NCI-H2227 (cell line): ENCODE results near the gene EZH2.

Experiments used
- DNase-seq: peaks from one replicate; lab custom pipeline; 2025; ENCODE audit not compliant: unreplicated experiment; lab: John Stamatoyannopoulos, UW

Gene EZH2

DNA sequence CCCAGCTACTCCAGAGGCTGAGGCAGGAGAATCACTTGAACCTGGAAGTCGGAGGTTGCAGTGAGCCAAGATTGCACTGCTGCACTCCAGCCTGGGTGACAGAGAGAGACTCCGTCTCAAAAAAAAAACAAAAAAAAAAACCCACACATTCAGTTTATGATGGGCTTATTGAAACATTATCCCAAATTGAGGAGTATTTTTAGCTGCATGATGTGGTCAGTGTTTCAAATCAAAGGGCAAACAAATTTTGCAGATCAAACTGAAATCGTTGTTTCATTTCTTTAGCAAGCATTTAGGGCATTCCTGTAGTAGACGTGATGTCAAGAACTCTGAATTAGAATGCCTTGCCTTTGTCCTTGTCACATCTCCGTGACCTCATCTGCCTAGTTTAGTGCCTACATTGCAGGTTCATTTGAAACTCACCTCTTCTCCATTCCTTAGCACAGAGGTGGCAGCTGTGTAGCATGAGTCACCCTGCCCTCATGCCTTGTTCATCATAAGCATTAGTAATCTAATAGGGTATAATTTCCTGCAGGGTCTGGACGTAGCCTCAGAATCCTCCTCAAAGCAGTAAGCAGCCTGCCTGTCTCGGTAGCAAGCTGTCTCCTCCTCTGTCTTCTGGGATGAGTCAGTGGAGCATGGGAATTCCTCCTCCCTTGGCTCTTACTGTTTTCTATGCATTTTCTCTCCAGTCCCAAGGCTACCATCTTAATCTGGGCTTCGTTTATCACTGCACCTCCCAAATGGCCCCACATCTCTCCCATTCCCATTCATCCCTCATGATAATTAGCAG, 111.6 kb downstream of the EZH2 start:
- DNase-seq: peak; percentile 77

DNA sequence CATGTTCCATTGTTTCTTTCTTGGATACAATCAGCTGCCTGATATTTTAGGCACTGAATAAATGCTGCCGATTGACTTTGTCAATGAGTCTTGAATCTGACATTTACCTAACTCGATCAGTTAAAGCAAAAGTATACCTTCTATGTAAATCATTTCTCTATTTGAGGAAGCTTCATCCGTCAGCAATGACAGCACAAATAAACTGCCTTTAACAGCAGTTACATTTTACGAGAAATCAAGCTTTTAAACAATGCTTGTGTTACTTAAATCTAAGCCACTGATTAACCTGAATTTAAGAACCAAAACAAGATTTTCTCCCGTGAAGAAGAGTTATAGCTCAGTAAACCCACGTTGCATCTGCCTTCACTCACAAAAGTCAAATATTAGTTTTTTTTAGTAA, 114.1 kb downstream of the EZH2 start:
- DNase-seq: no peak

DNA sequence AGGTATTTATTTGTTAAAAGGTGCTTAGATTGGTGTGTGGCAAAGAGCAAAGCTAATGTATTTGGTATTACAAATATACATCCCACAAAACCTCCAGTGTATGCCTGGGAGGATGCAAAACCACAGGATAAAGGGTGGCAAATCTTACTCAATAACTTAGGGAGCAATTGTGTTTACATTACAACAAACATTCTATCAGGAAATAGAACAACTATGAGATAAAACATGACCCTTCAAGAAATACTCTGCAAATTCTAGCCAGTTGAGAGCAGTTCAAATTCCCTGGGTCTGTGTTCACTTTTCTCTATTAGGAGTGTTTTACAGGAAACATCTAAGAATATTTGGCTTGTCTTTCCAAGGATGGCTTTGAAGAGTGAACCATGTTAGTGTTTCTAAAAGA, 120.5 kb downstream of the EZH2 start:
- DNase-seq: no peak

DNA sequence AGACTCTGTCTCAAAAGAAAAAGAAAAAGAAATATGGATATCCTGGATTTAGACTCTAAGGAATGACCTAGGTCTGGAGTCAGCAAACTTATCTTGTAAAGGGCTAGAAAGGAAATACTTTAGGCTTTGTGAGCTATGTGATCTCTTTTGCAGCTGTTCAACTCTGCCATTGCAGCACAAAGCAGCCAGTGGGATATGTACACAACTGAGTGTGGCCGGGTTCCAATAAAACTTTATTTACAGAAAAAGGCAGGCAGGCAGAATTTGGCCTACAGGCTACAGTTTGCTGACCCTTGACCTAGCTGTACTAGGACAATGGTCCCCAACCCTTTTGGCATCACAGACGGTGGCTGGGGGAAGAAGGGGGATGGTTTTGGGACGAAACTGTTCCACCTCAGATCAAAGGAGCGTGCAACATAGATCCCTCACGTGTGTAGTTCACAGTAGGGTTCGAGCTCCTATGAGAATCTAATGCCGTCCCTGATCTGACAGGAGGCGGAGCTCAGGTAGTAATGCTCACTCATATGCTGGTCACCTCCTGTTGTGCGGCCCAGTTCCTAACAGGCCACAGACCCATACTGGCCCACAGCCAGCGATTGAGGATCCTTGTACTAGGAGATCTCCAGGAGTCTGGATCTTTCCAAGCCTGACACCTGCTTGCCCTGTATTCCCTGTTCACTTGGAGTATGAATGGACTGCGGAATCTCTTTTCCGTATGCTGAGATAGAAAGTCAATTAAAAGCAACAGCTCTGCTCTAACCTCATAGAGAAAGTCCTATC, 122.4 kb downstream of the EZH2 start:
- no peak for DNase-seq
